ENCODE results near the gene NUDT22. TPM values are rescaled to one million over a fixed set of nuclear protein-coding genes. Genes with fewer than 3 reads are reported as not detected.

The NUDT22 gene
- total and polyA plus RNA-seq, 2 of the 8 experiments (the other 6 are each of a cell fraction or from before 2014, with no cell fraction given) = 43.4 to 69.0 TPM

DNA sequence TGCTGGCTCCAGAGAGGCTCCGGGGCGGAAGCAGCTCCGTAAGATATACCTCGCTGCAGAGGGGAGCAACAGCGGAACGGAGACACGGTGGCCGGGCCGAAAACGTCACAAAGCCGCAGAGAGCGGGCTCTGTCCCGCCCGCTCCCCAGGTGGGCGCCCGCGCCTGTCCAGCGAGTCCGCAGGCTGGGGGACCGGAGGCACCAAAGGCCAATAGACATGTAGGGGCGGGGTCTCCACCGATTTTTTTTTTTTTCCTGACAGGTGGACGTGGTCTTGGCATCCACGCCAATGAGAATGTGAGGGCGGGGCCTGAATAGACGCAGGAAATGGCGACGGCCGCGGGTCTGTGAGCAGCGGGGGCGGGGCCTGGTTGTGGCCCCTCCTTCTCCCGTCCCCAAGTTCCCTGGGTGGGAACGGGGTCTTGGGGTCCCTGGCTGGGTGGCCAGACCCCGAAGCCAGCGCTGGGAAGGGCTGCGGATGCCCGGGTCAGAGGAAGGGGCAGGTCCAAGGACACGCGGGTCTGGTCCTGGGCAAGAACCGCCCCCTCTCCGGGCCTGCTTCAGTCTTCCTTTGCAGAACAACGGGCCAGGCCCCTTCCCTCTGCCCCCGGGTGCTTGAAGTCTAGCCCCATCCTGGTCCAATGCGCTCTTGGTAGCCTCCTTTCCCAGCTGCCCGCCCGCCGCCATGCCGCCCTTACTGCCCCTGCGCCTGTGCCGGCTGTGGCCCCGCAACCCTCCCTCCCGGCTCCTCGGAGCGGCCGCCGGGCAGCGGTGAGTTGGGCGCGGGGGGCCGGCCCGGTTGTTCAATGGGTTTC, 4.3 kb downstream of the NUDT22 start, which contains the start of gene DNAJC4 (continued):
- TF ChIP-seq, protein P1, sequence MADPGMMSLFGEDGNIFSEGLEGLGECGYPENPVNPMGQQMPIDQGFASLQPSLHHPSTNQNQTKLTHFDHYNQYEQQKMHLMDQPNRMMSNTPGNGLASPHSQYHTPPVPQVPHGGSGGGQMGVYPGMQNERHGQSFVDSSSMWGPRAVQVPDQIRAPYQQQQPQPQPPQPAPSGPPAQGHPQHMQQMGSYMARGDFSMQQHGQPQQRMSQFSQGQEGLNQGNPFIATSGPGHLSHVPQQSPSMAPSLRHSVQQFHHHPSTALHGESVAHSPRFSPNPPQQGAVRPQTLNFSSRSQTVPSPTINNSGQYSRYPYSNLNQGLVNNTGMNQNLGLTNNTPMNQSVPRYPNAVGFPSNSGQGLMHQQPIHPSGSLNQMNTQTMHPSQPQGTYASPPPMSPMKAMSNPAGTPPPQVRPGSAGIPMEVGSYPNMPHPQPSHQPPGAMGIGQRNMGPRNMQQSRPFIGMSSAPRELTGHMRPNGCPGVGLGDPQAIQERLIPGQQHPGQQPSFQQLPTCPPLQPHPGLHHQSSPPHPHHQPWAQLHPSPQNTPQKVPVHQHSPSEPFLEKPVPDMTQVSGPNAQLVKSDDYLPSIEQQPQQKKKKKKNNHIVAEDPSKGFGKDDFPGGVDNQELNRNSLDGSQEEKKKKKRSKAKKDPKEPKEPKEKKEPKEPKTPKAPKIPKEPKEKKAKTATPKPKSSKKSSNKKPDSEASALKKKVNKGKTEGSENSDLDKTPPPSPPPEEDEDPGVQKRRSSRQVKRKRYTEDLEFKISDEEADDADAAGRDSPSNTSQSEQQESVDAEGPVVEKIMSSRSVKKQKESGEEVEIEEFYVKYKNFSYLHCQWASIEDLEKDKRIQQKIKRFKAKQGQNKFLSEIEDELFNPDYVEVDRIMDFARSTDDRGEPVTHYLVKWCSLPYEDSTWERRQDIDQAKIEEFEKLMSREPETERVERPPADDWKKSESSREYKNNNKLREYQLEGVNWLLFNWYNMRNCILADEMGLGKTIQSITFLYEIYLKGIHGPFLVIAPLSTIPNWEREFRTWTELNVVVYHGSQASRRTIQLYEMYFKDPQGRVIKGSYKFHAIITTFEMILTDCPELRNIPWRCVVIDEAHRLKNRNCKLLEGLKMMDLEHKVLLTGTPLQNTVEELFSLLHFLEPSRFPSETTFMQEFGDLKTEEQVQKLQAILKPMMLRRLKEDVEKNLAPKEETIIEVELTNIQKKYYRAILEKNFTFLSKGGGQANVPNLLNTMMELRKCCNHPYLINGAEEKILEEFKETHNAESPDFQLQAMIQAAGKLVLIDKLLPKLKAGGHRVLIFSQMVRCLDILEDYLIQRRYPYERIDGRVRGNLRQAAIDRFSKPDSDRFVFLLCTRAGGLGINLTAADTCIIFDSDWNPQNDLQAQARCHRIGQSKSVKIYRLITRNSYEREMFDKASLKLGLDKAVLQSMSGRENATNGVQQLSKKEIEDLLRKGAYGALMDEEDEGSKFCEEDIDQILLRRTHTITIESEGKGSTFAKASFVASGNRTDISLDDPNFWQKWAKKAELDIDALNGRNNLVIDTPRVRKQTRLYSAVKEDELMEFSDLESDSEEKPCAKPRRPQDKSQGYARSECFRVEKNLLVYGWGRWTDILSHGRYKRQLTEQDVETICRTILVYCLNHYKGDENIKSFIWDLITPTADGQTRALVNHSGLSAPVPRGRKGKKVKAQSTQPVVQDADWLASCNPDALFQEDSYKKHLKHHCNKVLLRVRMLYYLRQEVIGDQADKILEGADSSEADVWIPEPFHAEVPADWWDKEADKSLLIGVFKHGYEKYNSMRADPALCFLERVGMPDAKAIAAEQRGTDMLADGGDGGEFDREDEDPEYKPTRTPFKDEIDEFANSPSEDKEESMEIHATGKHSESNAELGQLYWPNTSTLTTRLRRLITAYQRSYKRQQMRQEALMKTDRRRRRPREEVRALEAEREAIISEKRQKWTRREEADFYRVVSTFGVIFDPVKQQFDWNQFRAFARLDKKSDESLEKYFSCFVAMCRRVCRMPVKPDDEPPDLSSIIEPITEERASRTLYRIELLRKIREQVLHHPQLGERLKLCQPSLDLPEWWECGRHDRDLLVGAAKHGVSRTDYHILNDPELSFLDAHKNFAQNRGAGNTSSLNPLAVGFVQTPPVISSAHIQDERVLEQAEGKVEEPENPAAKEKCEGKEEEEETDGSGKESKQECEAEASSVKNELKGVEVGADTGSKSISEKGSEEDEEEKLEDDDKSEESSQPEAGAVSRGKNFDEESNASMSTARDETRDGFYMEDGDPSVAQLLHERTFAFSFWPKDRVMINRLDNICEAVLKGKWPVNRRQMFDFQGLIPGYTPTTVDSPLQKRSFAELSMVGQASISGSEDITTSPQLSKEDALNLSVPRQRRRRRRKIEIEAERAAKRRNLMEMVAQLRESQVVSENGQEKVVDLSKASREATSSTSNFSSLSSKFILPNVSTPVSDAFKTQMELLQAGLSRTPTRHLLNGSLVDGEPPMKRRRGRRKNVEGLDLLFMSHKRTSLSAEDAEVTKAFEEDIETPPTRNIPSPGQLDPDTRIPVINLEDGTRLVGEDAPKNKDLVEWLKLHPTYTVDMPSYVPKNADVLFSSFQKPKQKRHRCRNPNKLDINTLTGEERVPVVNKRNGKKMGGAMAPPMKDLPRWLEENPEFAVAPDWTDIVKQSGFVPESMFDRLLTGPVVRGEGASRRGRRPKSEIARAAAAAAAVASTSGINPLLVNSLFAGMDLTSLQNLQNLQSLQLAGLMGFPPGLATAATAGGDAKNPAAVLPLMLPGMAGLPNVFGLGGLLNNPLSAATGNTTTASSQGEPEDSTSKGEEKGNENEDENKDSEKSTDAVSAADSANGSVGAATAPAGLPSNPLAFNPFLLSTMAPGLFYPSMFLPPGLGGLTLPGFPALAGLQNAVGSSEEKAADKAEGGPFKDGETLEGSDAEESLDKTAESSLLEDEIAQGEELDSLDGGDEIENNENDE (IDR thresholded peaks at IDR 0.05; ENCODE audit: insufficient replicate concordance, low read length) = no peak
- TF ChIP-seq BACH1 (IDR thresholded peaks at IDR 0.05; ENCODE audit: low read length) (0 out of 2 replicates have a peak, but pooled peaks have one; percentile 33), POLR2AphosphoS5 (IDR thresholded peaks at IDR 0.05; ENCODE audit: low read depth, low read length) (no peak)

Data from H1 (cell line).